ENCODE data around the gene OLFML3.

OLFML3 gene

GRCh38 chr1:114026797-114027196, 47.5 kb downstream of the OLFML3 start:
- no peak for DNase-seq (ENCODE audit: low read depth)
